GM21360 (cell line): Measurements from ENCODE around the gene INAFM2.

Source experiments
- ATAC-seq: cut with Tn5 transposase; IDR thresholded peaks from one replicate; pipeline ENCODE4 v1.9.1; 2021; ENCODE audit warnings: mild to moderate bottlenecking, moderate library complexity; ENCODE audit not compliant: unreplicated experiment

Gene INAFM2

DNA sequence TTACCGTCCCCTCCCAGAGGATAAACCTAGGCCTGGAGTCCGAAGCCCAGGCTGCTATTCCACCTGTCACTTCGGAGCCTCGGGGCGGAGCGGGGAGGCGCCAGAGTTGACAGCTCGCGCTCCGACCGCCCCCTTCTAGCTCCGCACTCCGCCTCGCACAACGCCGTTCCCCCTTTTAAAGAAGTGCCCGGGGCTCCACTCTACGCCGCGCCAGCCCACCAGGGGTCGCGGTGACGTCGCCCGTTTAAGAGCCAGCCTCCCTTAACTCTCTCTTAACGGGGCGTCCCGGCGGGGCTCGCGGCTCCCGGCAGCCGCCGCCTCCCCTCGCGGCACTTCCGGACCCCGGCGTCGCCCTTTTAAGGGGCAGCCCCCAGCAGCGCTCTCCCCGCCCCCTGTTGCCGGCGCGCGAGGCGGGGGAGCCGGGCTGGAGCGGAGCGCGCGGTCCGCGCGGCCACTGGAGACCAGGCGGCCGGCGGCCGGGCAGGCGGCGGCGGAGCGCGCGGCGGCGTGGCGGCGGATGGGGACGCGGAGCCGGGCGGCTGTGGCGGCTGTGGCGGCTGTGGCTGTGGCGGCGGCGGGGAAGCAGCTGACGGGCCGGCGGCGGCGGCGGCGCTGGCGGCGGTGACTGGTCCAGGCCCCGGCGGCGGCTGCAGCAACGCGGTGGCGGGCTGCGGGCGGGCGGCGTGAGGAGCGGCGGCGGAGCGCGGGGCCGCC, at the start of gene INAFM2:
TSS of gene INAFM2 (plus strand) at position 454 of the 714 bp plus-strand sequence. CDS start 364 bp downstream, outside the sequence.
- peak; percentile 89 for ATAC-seq

DNA sequence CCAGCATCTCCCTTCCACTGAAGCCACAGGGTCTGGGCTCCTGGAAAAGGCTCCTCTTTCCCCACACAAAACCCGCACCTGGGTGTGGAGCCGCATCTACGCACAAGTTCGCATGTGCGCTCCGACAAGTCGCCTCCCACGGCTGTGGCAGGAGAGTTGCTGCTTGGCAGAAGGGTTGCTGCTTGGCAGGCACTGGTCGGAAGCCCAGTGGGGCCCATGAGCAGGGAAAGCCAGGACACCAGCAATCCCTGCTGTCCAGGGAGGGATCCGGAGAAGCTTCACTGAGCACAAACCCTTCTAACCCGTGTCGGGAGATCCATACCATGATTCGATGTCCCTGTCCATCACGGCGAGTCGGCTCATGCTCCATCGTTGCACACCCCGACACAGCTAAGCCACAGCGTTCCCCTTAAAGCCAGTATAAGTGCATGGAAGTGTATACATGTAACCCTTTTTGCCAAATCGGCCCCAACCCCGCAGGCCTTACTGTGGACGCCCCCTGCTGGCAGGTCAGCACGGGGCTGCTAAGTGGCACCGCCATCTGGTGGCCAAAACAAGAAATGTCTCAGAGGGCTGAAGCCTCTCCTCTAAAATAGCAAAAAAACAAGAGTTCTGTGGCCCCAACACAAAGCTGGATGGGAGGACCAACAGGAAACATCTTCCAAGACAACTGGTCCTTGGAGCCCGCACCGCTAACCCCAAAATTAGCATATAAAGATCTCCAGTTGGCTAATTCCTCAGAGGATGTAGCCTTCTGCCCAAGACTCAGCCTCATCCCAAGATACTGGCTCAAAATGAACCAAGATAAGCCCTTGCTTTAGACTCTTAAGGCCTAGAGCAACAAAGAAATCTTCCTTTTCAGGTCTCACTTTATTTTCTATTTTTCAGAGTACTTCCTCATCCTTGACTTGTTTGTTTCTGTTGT, 48.9 kb upstream of the INAFM2 start:
- no peak for ATAC-seq

DNA sequence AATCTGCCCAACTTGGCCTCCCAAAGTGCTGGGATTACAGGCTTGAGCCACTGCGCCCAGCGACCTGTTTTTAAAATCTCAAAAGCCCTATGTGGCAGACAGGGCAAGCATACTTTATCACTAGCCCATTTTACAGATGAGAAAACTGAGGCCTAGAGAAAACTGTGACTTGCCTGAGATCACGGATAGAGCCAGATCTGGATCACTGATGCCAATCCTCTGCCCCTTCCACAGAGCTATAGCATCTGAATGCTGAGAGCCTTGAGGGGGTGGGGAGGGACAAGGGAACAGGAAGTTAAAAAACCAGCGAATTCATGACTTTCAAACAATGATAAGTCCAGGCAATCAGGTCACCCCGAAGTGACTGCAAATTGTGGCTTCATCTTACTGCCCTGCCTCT, 48.0 kb upstream of the INAFM2 start:
- no peak for ATAC-seq

DNA sequence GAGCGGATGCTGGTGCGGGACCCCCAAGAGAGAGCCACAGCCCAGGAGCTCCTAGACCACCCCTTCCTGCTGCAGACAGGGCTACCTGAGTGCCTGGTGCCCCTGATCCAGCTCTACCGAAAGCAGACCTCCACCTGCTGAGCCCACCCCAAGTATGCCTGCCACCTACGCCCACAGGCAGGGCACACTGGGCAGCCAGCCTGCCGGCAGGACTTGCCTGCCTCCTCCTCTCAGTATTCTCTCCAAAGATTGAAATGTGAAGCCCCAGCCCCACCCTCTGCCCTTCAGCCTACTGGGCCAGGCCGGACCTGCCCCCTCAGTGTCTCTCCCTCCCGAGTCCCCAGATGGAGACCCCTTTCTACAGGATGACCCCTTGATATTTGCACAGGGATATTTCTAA, 47.5 kb upstream of the INAFM2 start:
- ATAC-seq: no peak

DNA sequence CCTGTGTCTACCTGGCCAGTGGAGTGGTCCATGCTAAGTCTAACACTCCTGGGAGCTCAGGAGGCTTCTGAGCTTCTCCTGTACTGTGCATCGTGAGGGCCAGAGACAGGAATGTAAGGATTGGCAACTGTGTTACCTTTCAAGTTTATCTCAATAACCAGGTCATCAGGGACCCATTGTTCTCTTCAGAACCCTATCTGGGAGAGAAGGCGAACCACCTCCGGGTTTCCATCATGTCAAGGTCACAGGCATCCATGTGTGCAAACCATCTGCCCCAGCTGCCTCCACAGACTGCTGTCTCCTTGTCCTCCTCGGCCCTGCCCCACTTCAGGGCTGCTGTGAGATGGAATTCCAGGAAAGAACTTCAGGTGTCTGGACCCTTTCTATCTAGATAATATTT, 46.6 kb upstream of the INAFM2 start:
- ATAC-seq: no peak

DNA sequence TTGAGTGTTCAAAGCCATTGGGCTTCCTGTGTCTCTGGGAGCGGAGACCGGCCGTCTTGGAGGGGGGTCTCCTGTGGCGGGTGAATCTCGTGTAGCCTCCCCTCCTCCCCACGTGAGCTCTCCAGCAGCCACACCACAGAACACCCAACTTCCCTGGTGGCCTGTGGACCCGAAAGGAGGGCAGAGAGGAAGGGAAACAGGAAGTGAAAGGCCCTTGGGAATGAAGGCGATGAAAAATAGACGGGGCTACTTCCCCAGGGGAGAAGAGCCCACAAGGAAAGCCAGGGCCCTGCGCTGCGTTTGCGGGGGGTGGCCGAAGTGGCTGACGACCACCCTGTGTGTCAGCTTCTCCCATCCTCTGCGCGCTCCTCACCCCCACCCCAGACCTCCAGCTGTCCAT, 46.0 kb upstream of the INAFM2 start:
- no peak for ATAC-seq

DNA sequence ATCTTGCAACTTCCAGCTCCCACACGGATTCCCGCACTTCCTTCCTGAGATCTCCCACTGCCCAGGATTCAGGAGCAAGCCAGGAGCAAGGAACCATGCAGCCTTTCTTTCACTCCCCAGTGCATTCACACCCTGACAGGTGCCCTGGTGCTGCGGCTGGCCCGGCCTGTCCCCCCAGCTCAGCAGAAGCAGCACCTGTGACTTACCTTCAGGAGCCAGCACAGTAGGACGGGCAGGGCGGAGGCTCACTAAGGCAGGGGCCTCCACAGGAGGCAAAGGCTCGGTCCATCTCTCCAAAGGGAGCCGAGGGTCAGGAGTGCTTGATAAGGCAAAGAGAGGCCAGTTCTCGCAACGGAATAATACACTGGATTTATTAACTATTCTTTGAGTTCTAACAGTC, 45.5 kb upstream of the INAFM2 start:
- no peak for ATAC-seq

DNA sequence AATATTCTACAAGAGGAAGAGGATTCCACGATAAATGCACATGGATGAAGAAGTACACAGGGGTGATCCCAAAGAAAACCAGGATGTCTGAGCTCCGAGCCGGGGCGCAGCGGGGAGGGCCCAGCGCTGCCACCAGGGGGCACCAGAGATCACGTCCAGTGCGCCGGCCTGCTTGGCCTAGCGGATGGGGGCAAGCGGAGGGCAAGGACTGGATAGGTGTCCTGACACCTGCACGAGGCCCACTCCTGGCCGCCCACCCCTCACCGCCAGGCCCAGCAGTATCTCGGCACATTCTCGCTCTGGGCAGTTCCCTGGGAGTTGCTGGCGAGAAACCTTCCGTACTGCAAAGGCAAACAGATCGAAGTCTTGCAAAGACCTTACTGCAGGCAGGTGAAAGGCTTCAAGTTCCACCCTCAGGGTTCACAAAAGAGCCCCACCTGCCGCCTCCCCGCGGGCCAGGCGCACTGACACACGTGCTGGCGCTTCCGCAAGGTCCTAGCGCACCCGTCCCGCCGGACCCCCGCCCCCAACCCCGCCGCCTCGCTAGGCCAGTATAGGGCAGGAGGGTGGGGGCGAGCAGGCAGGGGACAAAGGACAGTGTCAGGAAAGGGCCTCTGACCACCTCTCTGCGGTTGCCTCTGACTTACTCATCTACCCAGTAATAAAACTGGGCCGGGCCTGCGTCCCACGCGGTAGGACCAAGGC, 43.9 kb upstream of the INAFM2 start:
- no peak for ATAC-seq

DNA sequence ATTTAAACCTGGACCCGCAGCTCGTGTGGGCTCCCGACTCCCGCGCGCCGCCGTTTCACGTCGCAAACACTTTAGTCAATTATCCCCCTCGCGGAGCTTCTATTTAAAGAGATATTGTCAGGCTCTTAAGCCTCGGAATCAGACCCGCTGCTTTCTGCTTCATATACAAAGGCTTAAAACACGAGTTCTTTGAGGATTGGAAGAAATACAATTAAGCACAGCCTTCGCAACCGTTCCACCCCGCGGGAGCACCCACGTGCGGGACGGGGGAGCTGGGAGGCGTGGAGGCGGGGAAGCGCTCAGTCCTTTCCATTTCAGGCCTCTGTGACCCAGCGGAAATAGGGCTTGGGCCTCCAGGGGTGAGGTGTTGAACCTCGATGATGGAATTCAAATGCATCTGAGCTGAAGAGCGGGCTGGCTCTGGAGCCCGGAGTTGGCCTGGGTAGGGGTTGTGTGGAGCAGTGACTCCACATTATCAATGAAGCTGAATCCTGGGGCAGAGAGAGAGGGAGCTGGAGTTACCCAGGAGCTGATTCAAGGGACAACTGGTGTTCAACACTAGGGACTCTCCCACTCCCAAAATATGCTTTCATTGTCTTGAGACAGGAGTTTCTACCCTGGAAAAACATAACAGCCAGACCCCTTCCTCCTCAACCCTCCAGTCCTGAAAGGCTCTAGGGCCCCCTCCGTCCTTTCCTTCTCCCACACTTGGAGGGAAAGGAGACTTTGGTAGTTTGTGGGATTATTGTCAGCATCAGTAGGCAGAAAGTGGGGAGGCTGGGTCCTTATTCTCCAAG, 43.0 kb upstream of the INAFM2 start:
- ATAC-seq: no peak

DNA sequence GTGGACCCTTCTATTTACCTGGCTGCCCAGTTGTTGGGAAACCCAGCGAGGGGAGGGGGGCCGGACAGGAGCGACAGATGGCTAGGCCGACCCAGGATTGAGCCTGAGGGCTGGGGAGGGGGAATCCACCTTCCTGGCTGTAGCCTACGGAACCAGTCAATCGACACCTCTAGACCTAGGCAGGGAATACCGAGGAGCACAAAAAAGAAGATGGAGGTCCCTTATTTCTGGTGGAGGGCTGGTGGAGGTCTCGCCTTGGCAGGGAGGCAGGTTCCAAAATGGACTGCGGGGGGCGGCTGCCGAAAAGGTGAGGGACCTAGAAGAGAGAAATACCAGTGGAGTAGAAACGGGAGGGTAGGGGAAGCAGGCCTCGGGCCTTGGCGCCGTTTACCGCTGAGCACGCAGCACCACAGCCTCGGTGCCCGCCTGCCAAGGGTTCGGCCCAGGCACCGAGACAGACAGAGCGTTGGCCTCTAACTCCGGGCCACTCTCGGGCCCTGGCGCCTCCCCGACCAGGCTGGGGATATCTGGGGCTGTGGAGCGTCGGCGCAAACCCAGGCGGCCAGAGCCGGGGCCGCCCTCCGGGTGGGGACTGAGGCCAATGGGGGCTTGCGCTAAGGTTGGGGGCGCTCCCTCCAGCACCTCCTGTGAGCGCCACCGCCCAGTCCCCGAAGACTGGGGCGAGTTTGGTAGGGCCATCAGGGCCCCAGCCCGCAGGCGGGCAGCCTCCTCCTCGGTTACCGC, 42.3 kb upstream of the INAFM2 start:
- ATAC-seq: no peak

DNA sequence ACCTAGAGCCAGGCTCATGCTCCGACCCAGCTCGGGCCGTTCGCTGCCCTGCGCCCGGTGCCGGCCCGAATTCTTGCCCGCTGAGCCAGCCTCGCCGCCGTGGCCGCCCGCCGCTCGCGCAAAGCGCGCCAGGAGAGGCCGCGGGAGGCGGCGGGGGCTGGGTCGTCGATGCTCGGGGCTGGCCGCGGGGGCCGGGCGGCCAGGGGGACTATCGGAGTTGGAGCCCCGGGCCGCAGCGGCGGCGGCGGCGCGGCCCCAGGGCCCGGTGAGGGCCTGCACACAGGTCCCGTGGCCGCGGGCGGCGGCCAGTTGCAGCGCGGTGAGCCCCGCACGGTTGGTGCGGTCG, 41.7 kb upstream of the INAFM2 start:
- no peak for ATAC-seq

DNA sequence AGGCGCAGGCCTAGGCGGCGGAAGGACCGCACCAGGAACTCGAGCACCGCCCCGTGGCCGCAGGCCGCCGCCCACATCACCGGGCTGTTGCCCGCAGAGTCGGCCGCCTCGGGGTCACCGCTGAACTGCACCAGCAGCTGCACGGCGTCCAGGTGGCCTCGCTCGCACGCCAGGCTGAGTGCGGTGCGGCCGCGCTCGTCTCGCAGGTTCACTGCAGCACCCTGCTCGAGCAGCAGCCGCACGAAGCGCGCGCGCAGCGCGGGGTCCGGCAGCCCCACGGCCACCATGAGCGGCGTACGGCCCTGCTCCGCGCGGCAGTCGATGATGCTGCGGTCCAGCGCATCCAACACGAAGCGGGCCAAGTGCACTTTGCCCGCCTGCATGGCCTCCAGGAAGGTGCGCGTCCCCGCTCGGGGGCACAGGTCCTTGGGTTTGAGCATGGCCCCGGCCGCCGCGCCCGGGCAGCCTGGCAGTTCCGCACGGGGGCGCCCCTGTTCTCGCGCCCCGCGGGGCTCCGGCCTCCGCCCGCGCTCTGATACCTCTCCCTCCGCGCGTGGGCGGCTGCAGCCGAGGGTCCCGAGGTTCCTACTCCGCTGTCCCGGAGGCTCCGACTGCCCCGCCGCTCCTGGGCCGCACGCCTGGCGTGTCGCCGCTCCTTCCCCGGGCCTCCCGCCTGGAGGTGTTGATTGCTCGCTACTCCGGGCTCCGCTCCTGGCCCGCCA, 41.2 kb upstream of the INAFM2 start:
- no peak for ATAC-seq

DNA sequence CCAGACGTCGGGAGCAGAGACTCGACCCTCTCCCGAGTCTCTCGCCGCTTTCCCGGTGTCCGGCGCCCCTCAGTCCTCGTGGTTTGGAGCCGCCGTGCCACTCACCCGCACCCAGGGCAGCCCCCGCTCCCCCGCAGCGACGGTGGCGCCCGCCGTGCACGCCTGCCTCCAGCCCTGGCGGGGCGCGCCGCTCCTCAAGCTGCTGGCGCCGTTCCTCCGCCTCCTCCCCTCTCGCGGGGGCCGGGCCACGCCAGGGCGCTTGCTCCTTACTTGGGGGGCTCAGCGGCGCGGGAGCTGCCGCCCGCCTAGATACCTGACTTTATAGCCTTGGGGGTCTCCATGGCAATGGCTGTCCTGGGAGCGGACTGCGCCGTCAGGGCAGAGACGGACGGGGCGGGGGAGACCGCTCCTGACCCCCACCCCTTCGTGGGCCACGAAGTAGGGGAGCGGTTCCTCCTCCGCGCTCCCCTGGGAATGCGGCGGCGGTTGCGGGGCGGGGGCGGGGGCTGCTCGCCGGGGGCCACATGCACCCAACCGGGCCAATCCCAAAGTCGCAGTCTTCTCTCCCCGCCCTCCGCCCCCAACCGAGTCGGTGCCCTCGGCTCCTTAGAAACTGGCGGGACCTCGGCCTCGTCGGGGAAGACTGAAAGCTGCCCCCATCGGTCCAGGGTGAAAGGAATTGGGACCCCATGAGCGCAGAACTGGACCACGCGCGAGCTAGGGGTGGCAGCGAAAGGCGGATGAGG, 40.5 kb upstream of the INAFM2 start, which contains the start of gene ANKRD63:
TSS of gene ANKRD63 (minus strand) at position 196 of the 746 bp plus-strand sequence. CDS start 478 bp downstream, outside the sequence.
- ATAC-seq: no peak

DNA sequence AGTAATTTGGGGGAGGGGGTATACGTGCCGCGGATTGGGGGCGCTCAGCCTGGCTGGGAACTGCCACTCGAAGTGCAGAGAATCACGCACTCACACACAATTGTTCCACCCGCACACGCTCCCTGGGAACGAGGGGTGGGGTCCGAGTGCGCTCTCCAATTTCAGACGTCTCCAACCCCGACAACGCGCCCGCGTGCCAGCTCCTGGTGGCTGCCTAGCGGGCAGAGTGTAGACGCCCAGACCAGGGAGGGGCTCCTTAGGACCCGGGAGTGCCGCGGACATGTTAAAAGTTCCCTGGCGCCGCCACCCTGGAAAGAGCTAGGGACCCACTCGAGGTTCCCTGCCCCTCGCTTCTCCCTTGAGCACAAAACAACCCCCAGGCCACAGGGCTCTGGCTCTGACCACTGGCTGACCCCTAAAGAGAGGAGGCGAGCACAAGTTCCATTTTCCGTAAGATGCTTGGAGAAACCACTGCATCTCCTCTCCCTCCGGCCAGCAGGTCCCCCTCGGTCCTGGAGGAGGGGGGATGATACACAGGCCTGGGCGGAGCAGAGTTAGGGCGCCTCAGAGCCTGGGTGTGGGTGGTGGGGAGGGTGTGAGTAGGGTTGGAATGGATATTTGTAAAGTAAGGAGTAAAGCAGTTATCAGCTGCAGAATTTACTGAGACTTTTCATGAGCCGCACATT, 39.7 kb upstream of the INAFM2 start:
- ATAC-seq: no peak

DNA sequence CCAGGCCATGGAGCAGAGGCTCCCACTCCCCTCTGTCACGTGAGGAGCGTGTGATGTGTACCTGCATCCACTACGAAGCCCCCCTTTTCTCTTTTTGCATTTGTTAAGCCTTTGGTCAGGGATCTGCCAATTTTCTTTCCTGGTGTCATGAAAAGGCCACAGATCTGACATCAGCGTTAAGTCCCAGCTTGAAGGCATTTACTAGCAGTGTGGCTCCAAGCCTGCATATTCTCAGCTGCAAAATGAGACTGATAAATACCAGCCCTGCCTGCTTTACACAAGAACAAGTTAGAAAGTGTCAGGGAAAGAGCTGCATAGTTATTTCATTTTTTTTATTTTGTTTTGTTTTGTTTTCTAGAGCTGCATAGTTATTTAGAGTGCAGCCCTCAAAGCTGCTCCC, 38.3 kb upstream of the INAFM2 start:
- no peak for ATAC-seq

DNA sequence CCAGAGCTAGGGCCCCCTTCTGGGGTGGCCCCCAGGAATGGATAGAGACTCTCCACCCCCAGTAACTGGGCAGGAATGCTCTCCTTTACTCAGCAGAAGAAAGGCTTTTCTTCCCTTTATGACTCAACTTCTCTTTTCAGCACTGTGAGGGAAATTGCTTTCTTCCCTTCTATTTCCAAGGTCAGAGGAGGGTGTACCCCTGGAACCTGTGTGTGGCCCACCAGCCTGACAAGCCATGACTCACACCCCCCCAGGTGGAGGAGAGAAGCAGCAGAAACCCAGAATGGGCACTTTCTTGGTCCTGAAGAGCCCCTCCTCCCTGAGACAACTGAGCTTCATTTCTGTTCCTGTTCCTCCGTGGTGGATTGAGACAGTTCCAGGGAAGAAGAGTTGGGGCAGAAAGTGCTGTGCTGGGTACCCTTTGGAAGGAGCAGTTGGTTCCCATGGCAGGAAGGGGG, 37.9 kb upstream of the INAFM2 start:
- no peak for ATAC-seq

DNA sequence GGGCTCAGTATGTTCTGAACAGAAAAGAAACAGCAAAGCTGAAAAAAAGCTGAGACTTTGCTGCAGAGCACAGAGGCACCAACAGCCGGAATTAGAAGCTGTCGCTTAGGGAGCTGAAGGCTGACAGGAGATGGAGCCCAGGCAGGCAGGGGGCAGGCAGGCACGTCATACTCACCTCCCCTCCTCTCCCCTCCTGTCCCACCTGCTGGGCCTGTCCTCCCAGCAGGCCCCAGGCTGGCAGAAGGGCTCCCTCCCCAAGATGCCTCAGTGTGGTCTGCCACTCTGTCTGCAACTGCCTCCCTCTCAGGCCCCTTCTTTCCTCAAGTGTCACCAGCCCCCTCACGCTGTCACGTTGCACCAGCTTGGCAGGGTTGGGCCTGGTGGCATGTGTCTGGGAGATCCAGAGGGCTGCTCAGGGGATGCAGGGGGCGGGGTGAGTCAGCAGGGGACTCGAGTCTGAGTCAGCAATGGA, 37.4 kb upstream of the INAFM2 start:
- ATAC-seq: no peak

DNA sequence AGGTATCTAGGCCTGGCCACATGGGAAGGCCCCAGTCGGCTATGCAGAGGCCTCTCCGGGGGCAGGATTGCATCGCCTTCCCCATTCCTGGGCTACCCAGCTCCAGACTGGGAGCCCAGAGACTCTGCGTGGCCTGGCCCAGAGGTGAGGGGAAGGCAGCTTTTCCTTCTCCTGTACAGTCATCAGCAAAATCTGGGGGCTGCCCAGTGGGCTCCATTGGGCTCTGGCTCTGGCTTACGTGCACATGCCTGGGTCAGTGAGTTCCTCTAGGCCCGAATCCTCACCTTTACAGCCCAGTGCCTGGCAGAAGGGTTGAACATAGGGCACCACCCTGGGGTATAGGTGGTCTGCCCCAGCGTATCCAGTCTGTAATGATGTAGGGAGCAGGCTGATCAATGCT, 36.7 kb upstream of the INAFM2 start:
- ATAC-seq: no peak
